ENCODE data around the gene RPL19. TPM values are rescaled to one million over a fixed set of nuclear protein-coding genes. Genes with fewer than 3 reads are reported as not detected.
A peak's percentile ranks its signal among the peaks of the same experiment; 100 is the strongest.

Gene RPL19
- total and polyA plus RNA-seq, 8 donors: 1,114 to 4,546 (median 2,476) TPM

DNA sequence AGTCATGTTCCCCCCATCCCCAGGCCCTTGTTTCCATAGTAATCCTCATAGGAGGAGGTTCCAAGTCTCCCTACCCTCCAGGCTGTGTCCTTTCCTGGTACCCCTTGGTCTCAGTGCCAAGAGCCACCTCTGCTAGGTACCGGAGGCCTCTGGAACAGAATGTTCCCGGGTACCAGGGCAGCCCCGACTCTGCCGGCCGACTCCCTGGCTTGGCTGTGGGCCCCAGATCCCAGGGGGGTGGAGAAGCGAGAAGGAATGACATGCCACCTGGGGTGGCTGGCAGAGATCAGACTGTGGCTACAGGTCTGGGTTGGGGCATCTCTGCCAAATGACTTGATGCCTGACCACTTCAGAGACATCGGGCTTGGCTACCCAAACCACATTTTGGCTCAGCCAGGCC lies 22.1 kb downstream of the RPL19 start:
- Histone ChIP-seq H3K4me3 (no peak overlapping the region), H3K9me3 (no peaks in the 10 kb centered on the region), H3K4me1 (peaks cover 15 to 26% (median 23%) of the 10 kb centered on the region in 4 donors), H3K27me3 (peaks cover 11 to 78% (median 26%) of the 10 kb centered on the region in 3 donors), H3K27ac (no peak overlapping the region), H3K36me3 (no peaks in the 10 kb centered on the region)
- 59 to 82% (median 74%) methylated on average over 6 to 7 of the region's 7 CpGs for WGBS, 5 donors
- intact Hi-C loops (cut with DNase I; ENCODE audit: low total_unique reads): no loop called here
- DNase-seq: no peak
- TF ChIP-seq POLR2AphosphoS5 (IDR thresholded peaks at IDR 0.05) (no peak), EP300 (IDR thresholded peaks at IDR 0.05) (no peak), POLR2A (IDR thresholded peaks at IDR 0.05) (no peak)
- TF ChIP-seq, protein P1, sequence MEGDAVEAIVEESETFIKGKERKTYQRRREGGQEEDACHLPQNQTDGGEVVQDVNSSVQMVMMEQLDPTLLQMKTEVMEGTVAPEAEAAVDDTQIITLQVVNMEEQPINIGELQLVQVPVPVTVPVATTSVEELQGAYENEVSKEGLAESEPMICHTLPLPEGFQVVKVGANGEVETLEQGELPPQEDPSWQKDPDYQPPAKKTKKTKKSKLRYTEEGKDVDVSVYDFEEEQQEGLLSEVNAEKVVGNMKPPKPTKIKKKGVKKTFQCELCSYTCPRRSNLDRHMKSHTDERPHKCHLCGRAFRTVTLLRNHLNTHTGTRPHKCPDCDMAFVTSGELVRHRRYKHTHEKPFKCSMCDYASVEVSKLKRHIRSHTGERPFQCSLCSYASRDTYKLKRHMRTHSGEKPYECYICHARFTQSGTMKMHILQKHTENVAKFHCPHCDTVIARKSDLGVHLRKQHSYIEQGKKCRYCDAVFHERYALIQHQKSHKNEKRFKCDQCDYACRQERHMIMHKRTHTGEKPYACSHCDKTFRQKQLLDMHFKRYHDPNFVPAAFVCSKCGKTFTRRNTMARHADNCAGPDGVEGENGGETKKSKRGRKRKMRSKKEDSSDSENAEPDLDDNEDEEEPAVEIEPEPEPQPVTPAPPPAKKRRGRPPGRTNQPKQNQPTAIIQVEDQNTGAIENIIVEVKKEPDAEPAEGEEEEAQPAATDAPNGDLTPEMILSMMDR (IDR thresholded peaks at IDR 0.05): no peak

DNA sequence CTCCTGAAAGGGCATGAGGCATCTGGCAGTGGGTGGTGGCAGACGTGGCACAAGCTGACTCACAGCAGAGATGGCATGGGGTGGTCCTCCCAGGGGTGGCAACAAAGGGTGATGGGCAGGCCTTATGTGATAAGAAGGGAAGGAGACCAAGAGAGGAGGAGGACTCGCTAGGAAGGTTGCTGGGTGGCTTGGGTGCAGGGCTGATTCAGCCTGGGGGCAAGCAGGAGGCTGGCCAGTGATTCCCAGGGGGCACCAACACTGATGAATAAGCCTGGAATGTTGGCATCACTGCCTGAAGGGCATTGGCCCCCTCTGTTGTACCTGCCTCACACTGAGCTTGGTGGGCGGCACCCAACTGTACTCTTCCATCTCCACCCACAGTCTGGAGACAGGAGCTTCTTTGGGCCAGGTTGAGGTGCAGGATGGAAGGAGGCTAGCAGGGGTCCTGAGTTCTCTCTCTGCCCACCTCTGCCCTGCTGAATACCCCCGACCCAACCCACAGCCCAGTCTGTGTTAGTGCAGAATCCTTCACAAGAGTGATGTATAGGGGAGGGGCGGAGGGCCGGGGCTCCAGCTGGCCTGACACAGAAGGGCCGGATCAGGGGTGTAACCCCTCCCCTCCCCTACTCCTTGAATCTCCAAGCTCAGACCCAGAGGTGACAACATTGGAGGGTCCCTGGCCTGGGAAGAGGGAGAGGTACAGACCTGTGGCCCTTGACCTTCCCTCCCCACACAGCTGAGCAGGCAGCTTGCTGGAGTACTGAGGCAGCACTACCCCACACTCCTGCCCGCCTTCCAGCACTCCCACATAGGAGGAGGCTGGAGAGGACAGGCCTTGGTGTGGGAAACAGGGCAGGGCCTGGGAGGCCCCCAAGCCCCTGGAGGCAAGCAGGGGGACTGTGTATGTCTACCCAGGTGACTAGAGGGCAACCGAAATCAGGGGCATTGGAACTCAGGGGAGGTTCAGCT lies 23.1 kb downstream of the RPL19 start:
- no peaks in the 10 kb centered on the region for H3K36me3 ChIP-seq
- peaks cover 15 to 26% (median 23%) of the 10 kb centered on the region in 4 donors for H3K4me1 ChIP-seq
- no peak for DNase-seq
- H3K27ac ChIP-seq: no peak overlapping the region
- intact Hi-C loops (cut with DNase I; ENCODE audit: low total_unique reads): no loop called here
- H3K27me3 ChIP-seq: peaks cover 11 to 78% (median 30%) of the 10 kb centered on the region in 3 donors
- no peaks in the 10 kb centered on the region for H3K9me3 ChIP-seq
- no peak overlapping the region for H3K4me3 ChIP-seq
- WGBS, 5 donors: 67 to 78% (median 74%) methylated on average over 6 to 9 of the region's 9 CpGs
- TF ChIP-seq EP300 (IDR thresholded peaks at IDR 0.05) (no peak), POLR2AphosphoS5 (IDR thresholded peaks at IDR 0.05) (no peak), POLR2A (IDR thresholded peaks at IDR 0.05) (no peak)
- TF ChIP-seq, protein P1 (IDR thresholded peaks at IDR 0.05): no peak

DNA sequence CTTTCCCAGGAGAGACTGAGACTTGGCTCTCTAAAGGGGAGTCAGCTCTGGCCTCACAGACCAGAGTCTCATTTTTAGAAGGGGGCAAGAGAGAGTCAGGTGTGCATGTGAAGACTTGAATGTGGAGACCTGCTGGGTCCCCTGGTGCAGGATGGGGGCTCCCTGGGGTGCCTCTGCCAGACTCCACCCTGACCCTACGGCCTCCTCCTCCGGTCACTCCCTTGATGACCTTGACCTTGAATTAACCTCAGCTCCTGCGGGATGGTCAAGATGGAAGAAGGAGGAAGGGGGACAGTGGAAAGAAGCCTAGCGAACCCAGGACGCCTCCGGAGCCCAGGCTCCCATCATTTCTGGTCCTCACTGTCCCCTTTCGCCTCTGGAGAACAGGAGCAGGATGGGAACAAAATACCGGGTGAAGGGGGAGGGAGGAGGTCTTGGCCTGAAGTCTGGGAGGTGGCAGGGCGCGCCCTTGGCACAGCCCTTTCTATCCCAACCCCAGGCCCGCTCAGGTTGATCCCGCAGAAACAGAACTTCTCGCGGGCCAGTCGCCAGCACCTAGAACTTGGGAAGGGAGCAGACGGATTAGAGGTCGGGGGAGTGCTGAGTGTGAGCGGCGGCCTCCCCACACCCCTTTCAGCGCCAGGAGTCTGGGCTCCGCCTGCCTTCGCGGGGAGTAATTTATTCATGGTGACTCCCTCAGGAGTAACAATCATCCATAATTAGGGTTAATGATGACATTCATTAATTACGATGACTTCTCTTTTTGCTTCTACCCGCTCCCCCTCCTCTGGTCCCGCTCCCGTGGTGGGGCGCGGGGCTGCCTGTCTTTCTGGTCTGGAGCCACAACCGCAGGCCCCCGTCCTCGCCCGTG lies 24.1 kb downstream of the RPL19 start:
- Histone ChIP-seq H3K36me3 (no peaks in the 10 kb centered on the region), H3K27ac (no peak overlapping the region), H3K9me3 (no peaks in the 10 kb centered on the region), H3K27me3 (peaks cover 14 to 80% (median 30%) of the 10 kb centered on the region in 3 donors), H3K4me3 (peak overlapping the region in 3 of 4 donors; percentile 40 to 49 (median 43)), H3K4me1 (peaks cover 15 to 26% (median 23%) of the 10 kb centered on the region in 4 donors)
- DNase-seq: no peak
- intact Hi-C loops (cut with DNase I; ENCODE audit: low total_unique reads): no loop called here
- TF ChIP-seq EP300 (IDR thresholded peaks at IDR 0.05) (no peak), POLR2AphosphoS5 (IDR thresholded peaks at IDR 0.05) (no peak), POLR2A (IDR thresholded peaks at IDR 0.05) (no peak)
- TF ChIP-seq, protein P1 (IDR thresholded peaks at IDR 0.05): no peak
- WGBS, 5 donors: 23 to 42% (median 34%) methylated on average over 27 to 33 of the region's 33 CpGs

DNA sequence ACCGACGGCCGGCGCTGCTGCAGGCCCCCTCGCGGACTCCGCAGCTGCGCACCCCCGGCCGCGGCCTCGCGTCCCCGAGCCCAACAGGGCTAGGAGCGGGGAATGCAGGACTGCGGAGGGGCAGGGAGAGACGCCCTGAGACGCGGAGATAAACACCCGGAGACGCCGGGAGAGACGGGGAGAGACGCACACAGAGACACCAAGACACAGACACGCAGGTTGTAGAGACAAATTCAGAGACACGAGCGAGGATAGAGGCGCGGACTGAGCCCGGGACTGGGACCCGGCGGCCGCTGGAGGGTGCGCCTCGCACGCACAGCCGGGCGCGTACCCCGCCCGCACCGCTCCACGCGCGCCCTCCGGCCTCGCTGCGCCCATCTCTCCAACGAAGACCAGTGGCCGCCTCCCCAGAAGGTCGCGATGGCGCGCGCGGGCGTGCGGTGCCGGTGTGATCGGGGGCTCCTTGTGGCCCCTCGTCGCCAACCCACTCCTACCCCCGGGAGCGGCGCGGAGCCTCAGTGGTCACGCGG lies 24.8 kb downstream of the RPL19 start:
- Histone ChIP-seq H3K27ac (no peak overlapping the region), H3K9me3 (no peaks in the 10 kb centered on the region), H3K4me3 (peak overlapping the region; percentile 40 to 49 (median 42)), H3K27me3 (peaks cover 14 to 85% (median 30%) of the 10 kb centered on the region in 3 donors), H3K4me1 (peaks cover 15 to 26% (median 23%) of the 10 kb centered on the region in 4 donors), H3K36me3 (no peaks in the 10 kb centered on the region)
- intact Hi-C loops (cut with DNase I; ENCODE audit: low total_unique reads): no loop called here
- WGBS, 5 donors: 1 to 6% (median 2%) methylated on average over 20 to 68 of the region's 68 CpGs
- no peak for DNase-seq
- TF ChIP-seq EP300 (IDR thresholded peaks at IDR 0.05) (no peak), POLR2A (IDR thresholded peaks at IDR 0.05) (no peak), POLR2AphosphoS5 (IDR thresholded peaks at IDR 0.05) (no peak)
- TF ChIP-seq, protein P1 (IDR thresholded peaks at IDR 0.05): no peak

Measured in stomach (tissue), 9 donors.